ENCODE results near the gene MAP3K8. TPM values are rescaled to one million over a fixed set of nuclear protein-coding genes. Genes with fewer than 3 reads are reported as not detected.

MAP3K8 gene
- total RNA-seq, 1 donor: 12.8 TPM

- DNase-seq (ENCODE audit: low read depth): peak; percentile 69
- H3K4me3 ChIP-seq (ENCODE audit: low read depth, low read length): no peak overlapping the region
- no peak for TF ChIP-seq CTCF (IDR thresholded peaks at IDR 0.05; ENCODE audit: insufficient read depth, low read length)
Observed at GRCh38 chr10:30431435-30431911, 2.5 kb upstream of the MAP3K8 start.

- H3K4me3 ChIP-seq (ENCODE audit: low read depth, low read length): peak overlapping the region; percentile 91
- no peak for TF ChIP-seq CTCF (IDR thresholded peaks at IDR 0.05; ENCODE audit: insufficient read depth, low read length)
- DNase-seq (ENCODE audit: low read depth): no peak
Observed at GRCh38 chr10:30432622-30433305, 1.2 kb upstream of the MAP3K8 start.

- peak; percentile 89 for DNase-seq (ENCODE audit: low read depth)
- no peak for TF ChIP-seq CTCF (IDR thresholded peaks at IDR 0.05; ENCODE audit: insufficient read depth, low read length)
Observed at GRCh38 chr10:30433306-30433729, 666 bp upstream of the MAP3K8 start.

GRCh38 chr10:30434273-30435072 lies 489 bp downstream of the MAP3K8 start:
- TF ChIP-seq CTCF (IDR thresholded peaks at IDR 0.05; ENCODE audit: insufficient read depth, low read length): no peak
- peak; percentile 85 for DNase-seq (ENCODE audit: low read depth)
- H3K4me3 ChIP-seq (ENCODE audit: low read depth, low read length): peak overlapping the region; percentile 91

More at GRCh38 chr10:30433306-30433729, 666 bp upstream of the MAP3K8 start:
- H3K4me3 ChIP-seq (ENCODE audit: low read depth, low read length): peak overlapping the region; percentile 91

GRCh38 chr10:30435073-30435422 lies 1.1 kb downstream of the MAP3K8 start:
- no peak for TF ChIP-seq CTCF (IDR thresholded peaks at IDR 0.05; ENCODE audit: insufficient read depth, low read length)
- peak overlapping the region; percentile 91 for H3K4me3 ChIP-seq (ENCODE audit: low read depth, low read length)
- peak; percentile 69 for DNase-seq (ENCODE audit: low read depth)

- peak overlapping the region; percentile 91 for H3K4me3 ChIP-seq (ENCODE audit: low read depth, low read length)
- peak; percentile 53 for DNase-seq (ENCODE audit: low read depth)
Observed at GRCh38 chr10:30435499-30436167, 1.6 kb downstream of the MAP3K8 start.

GRCh38 chr10:30436191-30436611 lies 2.2 kb downstream of the MAP3K8 start:
- H3K4me3 ChIP-seq (ENCODE audit: low read depth, low read length): peak overlapping the region; percentile 91
- TF ChIP-seq CTCF (IDR thresholded peaks at IDR 0.05; ENCODE audit: insufficient read depth, low read length): no peak
- peak; percentile 89 for DNase-seq (ENCODE audit: low read depth)

Measured in fibroblast of the aortic adventitia (primary cell).